Thoracic aorta (tissue), 2 donors: Measurements from ENCODE around the gene SPCS1. TPM values are rescaled to one million over a fixed set of nuclear protein-coding genes. Genes with fewer than 3 reads are reported as not detected.

ENCODE experiments used
- ATAC-seq: fragments of 150-250 bp; one replicate; pipeline ENCODE4 v1.8.0; 2017; ENCODE audit warnings: low read depth; ENCODE audit not compliant: insufficient number of reproducible peaks, low FRiP score
- DNase-seq: peaks from one replicate; pipeline ENCODE4 v3.0.0-alpha.2; 2020; ENCODE audit warnings: low spot score
- H3K27ac ChIP-seq, 2 donors: fragments of 200-600 bp; sonication (generic); 1 replicate in 1 of 2; 2 replicates in 1 of 2; pipeline ENCODE4 v1.5.1; 2016; ENCODE audit warnings: mild to moderate bottlenecking in 2 of 2, moderate library complexity in 2 of 2
- H3K27me3 ChIP-seq: fragments of 200-600 bp; sonication (generic); replicated peaks from 2 replicates; pipeline ENCODE4 v1.6.0; 2016; ENCODE audit warnings: mild to moderate bottlenecking; ENCODE audit not compliant: insufficient read depth
- H3K36me3 ChIP-seq: fragments of 200-600 bp; sonication (generic); one replicate; pipeline ENCODE4 v1.5.1; 2016
- H3K4me1 ChIP-seq, 2 donors: fragments of 200-600 bp; sonication (generic); 1 replicate in 1 of 2; 2 replicates in 1 of 2; pipeline versions ENCODE4 v1.5.1 to v1.6.0; 2016; ENCODE audit warnings: low read depth in 2 of 2, mild to moderate bottlenecking in 1 of 2; ENCODE audit not compliant: control insufficient read depth in 1 of 2
- H3K4me3 ChIP-seq: fragments of 200-600 bp; sonication (generic); 2 replicates; pipeline ENCODE4 v1.5.1; 2016; ENCODE audit warnings: mild to moderate bottlenecking
- H3K9me3 ChIP-seq: fragments of 200-600 bp; sonication (generic); 2 replicates; pipeline ENCODE4 v1.5.1; 2016
- total RNA-seq, 2 donors: library from RNA; depleted of rRNA; stranded (reverse); fragments of >200 nt; gene quantifications; one replicate each; pipeline versions ENCODE4 v1.1.0 to v1.2.3, GENCODE V29; 2016
- TF ChIP-seq, protein P1 (sequence below): fragments of 200-600 bp; sonication (generic); IDR thresholded peaks from one replicate; pipeline ENCODE4 v1.5.1; 2019; ENCODE audit warnings: antibody characterized with exemption

Gene SPCS1
- total RNA-seq, 2 donors from 2014 or later: 99.9 to 133 TPM

DNA sequence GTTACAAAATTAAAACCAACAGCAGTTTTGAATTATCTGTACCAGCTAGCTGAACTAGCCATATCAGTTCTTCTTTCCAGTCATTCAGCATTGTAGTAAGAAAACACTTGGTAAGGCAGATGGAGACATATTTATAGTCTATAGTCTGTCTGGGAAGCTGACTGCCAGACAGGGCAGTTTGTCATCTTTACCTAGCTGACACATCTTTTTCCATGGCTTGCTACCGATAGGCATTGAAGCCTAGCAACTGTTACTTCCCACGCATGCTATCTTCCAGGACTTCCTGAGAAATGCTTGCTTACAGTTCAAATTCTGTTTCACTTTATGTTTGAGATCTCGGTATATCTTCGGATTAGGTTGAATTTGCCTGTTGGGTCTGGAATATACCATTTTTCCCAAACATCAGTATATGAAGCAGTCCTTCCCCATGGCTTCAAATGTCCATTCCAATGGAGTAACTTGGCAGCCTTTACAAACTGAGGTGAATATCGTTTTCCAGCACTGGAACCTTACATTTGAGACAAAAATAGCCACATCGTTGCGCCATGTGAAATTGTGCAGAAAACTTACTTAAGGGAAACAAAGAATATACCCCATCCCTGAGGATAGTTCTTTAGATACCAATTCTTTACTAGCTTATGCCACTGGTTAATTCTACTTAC, 11.2 kb upstream of the SPCS1 start:
- Histone ChIP-seq H3K4me1 (no peaks in the 10 kb centered on the region), H3K27ac (no peak overlapping the region), H3K36me3 (peaks cover 75% of the 10 kb centered on the region), H3K27me3 (no peaks in the 10 kb centered on the region), H3K4me3 (no peak overlapping the region), H3K9me3 (no peaks in the 10 kb centered on the region)
- DNase-seq (no peak), ATAC-seq (no peak)
- TF ChIP-seq, protein P1, sequence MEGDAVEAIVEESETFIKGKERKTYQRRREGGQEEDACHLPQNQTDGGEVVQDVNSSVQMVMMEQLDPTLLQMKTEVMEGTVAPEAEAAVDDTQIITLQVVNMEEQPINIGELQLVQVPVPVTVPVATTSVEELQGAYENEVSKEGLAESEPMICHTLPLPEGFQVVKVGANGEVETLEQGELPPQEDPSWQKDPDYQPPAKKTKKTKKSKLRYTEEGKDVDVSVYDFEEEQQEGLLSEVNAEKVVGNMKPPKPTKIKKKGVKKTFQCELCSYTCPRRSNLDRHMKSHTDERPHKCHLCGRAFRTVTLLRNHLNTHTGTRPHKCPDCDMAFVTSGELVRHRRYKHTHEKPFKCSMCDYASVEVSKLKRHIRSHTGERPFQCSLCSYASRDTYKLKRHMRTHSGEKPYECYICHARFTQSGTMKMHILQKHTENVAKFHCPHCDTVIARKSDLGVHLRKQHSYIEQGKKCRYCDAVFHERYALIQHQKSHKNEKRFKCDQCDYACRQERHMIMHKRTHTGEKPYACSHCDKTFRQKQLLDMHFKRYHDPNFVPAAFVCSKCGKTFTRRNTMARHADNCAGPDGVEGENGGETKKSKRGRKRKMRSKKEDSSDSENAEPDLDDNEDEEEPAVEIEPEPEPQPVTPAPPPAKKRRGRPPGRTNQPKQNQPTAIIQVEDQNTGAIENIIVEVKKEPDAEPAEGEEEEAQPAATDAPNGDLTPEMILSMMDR: no peak

DNA sequence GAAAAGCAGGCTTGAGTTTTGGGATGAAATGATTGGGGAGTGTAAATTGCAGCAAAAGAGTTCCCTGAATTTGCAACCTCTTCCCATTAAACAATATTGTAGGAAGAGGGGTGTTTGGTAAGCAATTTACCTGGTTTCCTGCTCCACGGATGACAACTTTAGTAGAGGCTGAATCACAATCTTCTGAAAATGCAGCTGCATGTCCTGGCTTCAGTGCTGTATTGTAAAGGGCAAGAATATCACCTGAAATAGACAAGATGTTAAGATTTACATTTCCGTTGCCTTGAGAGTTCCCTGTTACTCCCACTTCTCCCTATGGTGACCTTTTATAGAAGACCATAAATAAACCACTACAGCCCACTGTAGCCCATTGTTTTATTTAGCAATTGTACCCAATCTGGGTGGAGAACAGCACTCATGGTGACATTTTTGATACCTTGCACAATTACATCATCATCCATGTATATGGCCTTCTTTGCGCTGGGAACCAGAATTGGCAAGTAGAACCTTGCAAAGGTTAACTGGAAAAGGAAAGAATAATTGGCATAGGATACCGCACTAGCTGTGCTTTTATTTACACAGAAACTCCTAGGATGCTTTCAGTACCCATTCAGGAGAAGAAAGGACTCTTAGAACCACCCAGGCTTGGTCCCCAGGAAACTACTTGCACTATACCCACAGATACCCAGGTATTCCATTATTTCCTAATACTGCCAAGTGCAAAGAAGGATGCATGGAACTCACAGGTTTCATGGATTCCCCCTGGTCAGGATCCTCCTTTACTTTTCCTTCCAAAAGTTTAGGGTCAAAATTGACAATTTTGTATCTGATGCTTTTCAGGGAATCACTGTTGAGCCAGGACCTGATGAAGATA, 9.9 kb upstream of the SPCS1 start:
- DNase-seq (no peak), ATAC-seq (no peak)
- Histone ChIP-seq H3K9me3 (no peaks in the 10 kb centered on the region), H3K4me3 (no peak overlapping the region), H3K27ac (no peak overlapping the region), H3K36me3 (peaks cover 61% of the 10 kb centered on the region), H3K27me3 (no peaks in the 10 kb centered on the region), H3K4me1 (no peaks in the 10 kb centered on the region)
- TF ChIP-seq, protein P1: no peak

DNA sequence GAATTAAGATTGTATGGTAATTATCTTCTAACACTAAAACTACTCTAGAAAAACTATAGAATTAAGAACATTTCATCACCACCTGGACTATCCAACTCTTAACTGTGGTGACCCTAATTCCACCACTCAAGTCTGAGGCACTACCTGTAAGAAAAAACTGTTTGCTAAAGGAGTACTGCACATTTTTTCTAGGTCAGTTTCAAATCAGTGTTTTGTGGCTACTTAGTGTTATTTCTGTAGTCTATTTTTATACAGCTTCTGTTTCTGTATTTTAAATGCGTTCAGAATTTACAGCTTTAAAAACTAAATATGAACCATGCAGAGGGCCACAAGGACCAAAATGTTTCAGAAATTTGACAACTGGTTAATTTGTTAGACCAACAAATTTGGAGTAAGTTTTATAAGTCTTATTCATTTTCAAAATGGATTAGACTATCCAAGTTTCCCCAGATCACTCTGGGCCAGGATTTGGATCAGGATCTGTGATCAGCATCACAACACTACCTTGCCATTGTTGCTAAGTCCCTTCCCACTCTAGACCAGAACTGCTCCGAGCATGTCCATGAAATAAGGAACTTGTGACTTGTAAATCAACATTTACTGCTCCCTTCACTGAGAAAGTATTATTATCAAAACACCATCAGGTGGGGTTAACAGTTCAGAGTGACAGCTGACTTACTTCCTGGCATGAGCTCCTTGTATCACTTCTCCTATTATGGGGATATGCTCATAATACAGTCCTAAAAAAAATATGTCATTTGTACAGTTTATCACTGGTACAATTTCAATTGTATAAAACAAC, 8.9 kb upstream of the SPCS1 start:
- DNase-seq: no peak
- Histone ChIP-seq H3K9me3 (no peaks in the 10 kb centered on the region), H3K27me3 (no peaks in the 10 kb centered on the region), H3K36me3 (peaks cover 53% of the 10 kb centered on the region), H3K4me3 (no peak overlapping the region), H3K27ac (no peak overlapping the region), H3K4me1 (peaks cover 0 to 4% of the 10 kb centered on the region in 2 donors)
- no peak for ATAC-seq
- TF ChIP-seq, protein P1: no peak

DNA sequence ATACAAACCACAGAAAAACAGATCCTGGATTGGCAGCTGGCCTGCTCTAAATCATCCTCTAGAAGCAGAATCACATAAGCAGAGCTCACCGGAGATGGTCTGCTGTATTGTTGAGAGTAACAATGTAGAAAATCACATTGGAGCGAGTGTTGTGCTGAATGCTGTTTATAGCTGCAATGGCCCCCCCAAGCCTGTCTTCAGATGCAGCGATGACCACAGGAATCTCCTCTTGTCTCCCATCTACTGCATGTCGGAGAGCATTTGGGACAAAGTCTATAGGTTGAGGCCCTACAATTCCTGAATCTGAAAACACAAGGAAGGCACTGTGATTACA, 8.3 kb upstream of the SPCS1 start:
- DNase-seq: no peak
- H3K36me3 ChIP-seq: peaks cover 48% of the 10 kb centered on the region

More for the DNA sequence above, 8.3 kb upstream of the SPCS1 start:
- no peak overlapping the region for H3K4me3 ChIP-seq
- H3K27ac ChIP-seq: no peak overlapping the region
- no peak for ATAC-seq
- no peaks in the 10 kb centered on the region for H3K9me3 ChIP-seq
- peaks cover 0 to 7% of the 10 kb centered on the region in 2 donors for H3K4me1 ChIP-seq
- no peaks in the 10 kb centered on the region for H3K27me3 ChIP-seq
- TF ChIP-seq, protein P1: no peak
